ENCODE results near the gene ART4.

DNA sequence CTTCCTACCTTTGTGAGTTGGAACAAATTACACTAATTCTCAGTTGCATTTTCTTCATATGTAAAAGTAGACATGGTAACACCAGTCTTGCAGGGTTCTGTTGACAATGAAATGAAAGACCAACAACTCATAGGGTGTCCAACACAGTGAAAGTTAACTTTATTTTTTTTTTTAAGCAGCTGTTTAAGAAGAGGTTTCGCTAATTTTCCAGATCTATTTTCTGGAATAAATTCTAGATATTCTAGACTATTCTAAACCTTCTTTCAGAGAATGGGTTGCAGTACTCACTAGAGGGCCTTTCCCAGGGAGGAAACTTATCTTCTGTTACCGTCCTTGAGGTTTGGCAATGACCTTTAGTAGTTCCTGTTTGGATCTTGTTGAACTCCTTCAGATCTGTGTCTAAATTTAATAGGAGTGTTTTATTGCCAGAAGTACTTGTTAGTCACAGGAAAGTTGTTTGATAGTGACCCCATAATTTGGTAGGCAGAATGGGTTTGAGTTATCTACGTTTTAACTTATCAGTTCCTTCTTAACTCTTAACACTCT, 2.8 kb upstream of the ART4 start:
- TF ChIP-seq, protein P1, sequence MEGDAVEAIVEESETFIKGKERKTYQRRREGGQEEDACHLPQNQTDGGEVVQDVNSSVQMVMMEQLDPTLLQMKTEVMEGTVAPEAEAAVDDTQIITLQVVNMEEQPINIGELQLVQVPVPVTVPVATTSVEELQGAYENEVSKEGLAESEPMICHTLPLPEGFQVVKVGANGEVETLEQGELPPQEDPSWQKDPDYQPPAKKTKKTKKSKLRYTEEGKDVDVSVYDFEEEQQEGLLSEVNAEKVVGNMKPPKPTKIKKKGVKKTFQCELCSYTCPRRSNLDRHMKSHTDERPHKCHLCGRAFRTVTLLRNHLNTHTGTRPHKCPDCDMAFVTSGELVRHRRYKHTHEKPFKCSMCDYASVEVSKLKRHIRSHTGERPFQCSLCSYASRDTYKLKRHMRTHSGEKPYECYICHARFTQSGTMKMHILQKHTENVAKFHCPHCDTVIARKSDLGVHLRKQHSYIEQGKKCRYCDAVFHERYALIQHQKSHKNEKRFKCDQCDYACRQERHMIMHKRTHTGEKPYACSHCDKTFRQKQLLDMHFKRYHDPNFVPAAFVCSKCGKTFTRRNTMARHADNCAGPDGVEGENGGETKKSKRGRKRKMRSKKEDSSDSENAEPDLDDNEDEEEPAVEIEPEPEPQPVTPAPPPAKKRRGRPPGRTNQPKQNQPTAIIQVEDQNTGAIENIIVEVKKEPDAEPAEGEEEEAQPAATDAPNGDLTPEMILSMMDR (IDR thresholded peaks at IDR 0.05): no peak
- no peak for TF ChIP-seq POLR2A (IDR thresholded peaks at IDR 0.05)
